Type B pancreatic cell (in vitro differentiated cells): ENCODE results near the gene CDH1. TPM values are rescaled to one million over a fixed set of nuclear protein-coding genes. Genes with fewer than 3 reads are reported as not detected.
"Not testable (repeated sequence)": the region's sequence is repeated elsewhere in the genome, so short reads cannot be mapped to it uniquely, and the experiment has no call there.

Experiments
- DNase-seq: peaks from one replicate; pipeline ENCODE4 v3.0.0; 2021; ENCODE audit warnings: mixed read lengths; ENCODE audit not compliant: unreplicated experiment; ENCODE audit errors: extremely low spot score
- H3K27ac Mint-ChIP-seq: 2 replicates; pipeline ENCODE4 v1.8.0; 2021; ENCODE audit warnings: mild to moderate bottlenecking, mixed read lengths
- H3K27me3 Mint-ChIP-seq: 2 replicates; pipeline ENCODE4 v1.8.0; 2021; ENCODE audit warnings: mixed read lengths
- H3K36me3 Mint-ChIP-seq: 2 replicates; pipeline ENCODE4 v1.8.0; 2021; ENCODE audit warnings: mixed read lengths
- H3K4me1 Mint-ChIP-seq: one replicate; pipeline ENCODE4 v1.8.0; 2021; ENCODE audit warnings: mixed read lengths; ENCODE audit not compliant: unreplicated experiment
- H3K4me3 Mint-ChIP-seq: 2 replicates; pipeline ENCODE4 v1.8.0; 2021; ENCODE audit warnings: mild to moderate bottlenecking, mixed read lengths
- H3K9me3 Mint-ChIP-seq: 2 replicates; pipeline ENCODE4 v1.8.0; 2021; ENCODE audit warnings: mixed read lengths
- CTCF ChIP-seq: fragments of 200-600 bp; sonication (generic); conservative IDR thresholded peaks from 2 replicates; pipeline ENCODE4 v1.5.0; 2021; ENCODE audit warnings: antibody characterized with exemption, mild to moderate bottlenecking
- total RNA-seq: library from RNA; stranded (reverse); gene quantifications from 2 replicates; pipeline ENCODE4 v1.2.1, GENCODE V29; 2021; ENCODE audit warnings: low replicate concordance

CDH1 gene
- total RNA-seq, 1 donor from 2014 or later: 190 TPM

GRCh38 chr16:68826652-68827051 is 89.6 kb downstream of the CDH1 start:
- peaks cover 24% of the 10 kb centered on the region for H3K36me3 Mint-ChIP-seq
- DNase-seq: no peak

GRCh38 chr16:68833251-68833650 is 96.2 kb downstream of the CDH1 start:
- peaks cover 17% of the 10 kb centered on the region for H3K36me3 Mint-ChIP-seq
- TF ChIP-seq CTCF: no peak
- H3K27me3 Mint-ChIP-seq: no peaks in the 10 kb centered on the region
- no peaks in the 10 kb centered on the region for H3K4me1 Mint-ChIP-seq
- H3K27ac Mint-ChIP-seq: no peak overlapping the region
- H3K9me3 Mint-ChIP-seq: no peaks in the 10 kb centered on the region
- no peak for DNase-seq
- H3K4me3 Mint-ChIP-seq: no peak overlapping the region

More at GRCh38 chr16:68826652-68827051, 89.6 kb downstream of the CDH1 start:
- TF ChIP-seq CTCF: no peak
- H3K4me3 Mint-ChIP-seq: no peak overlapping the region
- H3K27me3 Mint-ChIP-seq: no peaks in the 10 kb centered on the region
- no peaks in the 10 kb centered on the region for H3K9me3 Mint-ChIP-seq
- H3K4me1 Mint-ChIP-seq: no peaks in the 10 kb centered on the region
- no peak overlapping the region for H3K27ac Mint-ChIP-seq

- Mint-ChIP-seq H3K4me1 (no peaks in the 10 kb centered on the region), H3K27ac (no peak overlapping the region), H3K4me3 (no peak overlapping the region), H3K36me3 (peaks cover 17% of the 10 kb centered on the region), H3K9me3 (no peaks in the 10 kb centered on the region), H3K27me3 (no peaks in the 10 kb centered on the region)
- no peak for DNase-seq
- TF ChIP-seq CTCF: no peak
Measured at GRCh38 chr16:68834550-68834949, 97.5 kb downstream of the CDH1 start.

GRCh38 chr16:68835970-68836369 is 98.9 kb downstream of the CDH1 start:
- no peak for TF ChIP-seq CTCF
- H3K27me3 Mint-ChIP-seq: no peaks in the 10 kb centered on the region
- no peak overlapping the region for H3K27ac Mint-ChIP-seq
- no peak overlapping the region for H3K4me3 Mint-ChIP-seq
- no peak for DNase-seq
- no peaks in the 10 kb centered on the region for H3K9me3 Mint-ChIP-seq
- H3K4me1 Mint-ChIP-seq: no peaks in the 10 kb centered on the region
- H3K36me3 Mint-ChIP-seq: peaks cover 11% of the 10 kb centered on the region

- Mint-ChIP-seq H3K9me3 (no peaks in the 10 kb centered on the region), H3K27me3 (no peaks in the 10 kb centered on the region), H3K4me3 (no peak overlapping the region), H3K27ac (no peak overlapping the region), H3K4me1 (peaks cover 14% of the 10 kb centered on the region), H3K36me3 (peaks cover 3% of the 10 kb centered on the region)
- no peak for DNase-seq
- TF ChIP-seq CTCF: no peak
Measured at GRCh38 chr16:68839831-68840230, 102.7 kb downstream of the CDH1 start.

- Mint-ChIP-seq H3K4me1 (peaks cover 14% of the 10 kb centered on the region), H3K4me3 (peak overlapping the region; percentile 86), H3K27ac (peak overlapping the region; percentile 8)
- DNase-seq, H3K9me3 Mint-ChIP-seq, H3K36me3 Mint-ChIP-seq, H3K27me3 Mint-ChIP-seq: not testable (repeated sequence)
Measured at GRCh38 chr16:68842964-68843481, 105.9 kb downstream of the CDH1 start.
